Peyer's patch (tissue), 4 donors: ENCODE results near the gene CRTC1. TPM values are rescaled to one million over a fixed set of nuclear protein-coding genes. Genes with fewer than 3 reads are reported as not detected.

ENCODE experiments used
- DNase-seq, 3 donors: peaks; one replicate each; pipeline ENCODE4 v3.0.0-alpha.2; 2017 to 2019
- H3K27ac ChIP-seq, 4 donors: fragments of 200-600 bp; sonication (generic); one replicate each; pipeline ENCODE4 v1.5.1; 2016 to 2019
- H3K27me3 ChIP-seq, 2 donors: fragments of 200-600 bp; sonication (generic); one replicate each; pipeline ENCODE4 v1.5.1; 2019
- H3K36me3 ChIP-seq, 3 donors: fragments of 200-600 bp; sonication (generic); one replicate each; pipeline ENCODE4 v1.5.1; 2016 to 2019
- H3K4me1 ChIP-seq, 4 donors: fragments of 200-600 bp; sonication (generic); one replicate each; pipeline ENCODE4 v1.5.1; 2016 to 2019
- H3K4me3 ChIP-seq, 4 donors: fragments of 200-600 bp; sonication (generic); 1 replicate in 3 of 4; 2 replicates in 1 of 4; pipeline ENCODE4 v1.5.1; 2016 to 2019; ENCODE audit warnings: mild to moderate bottlenecking in 1 of 4
- H3K9me3 ChIP-seq, 4 donors: fragments of 200-600 bp; sonication (generic); one replicate each; pipeline ENCODE4 v1.5.1; 2016 to 2019; ENCODE audit warnings: mild to moderate bottlenecking in 1 of 4
- POLR2A ChIP-seq, 2 donors: fragments of 450-650 bp; IDR thresholded peaks; one replicate each; pipeline ENCODE4 v1.5.1; 2017; ENCODE audit warnings: antibody characterized with exemption in 2 of 2, mild to moderate bottlenecking in 2 of 2, moderate library complexity in 2 of 2
- total RNA-seq, 4 donors: library from RNA; depleted of rRNA; stranded (reverse); fragments of >200 nt; gene quantifications; one replicate each; pipeline ENCODE4 v1.1.0, GENCODE V29; 2016
- TF ChIP-seq, protein P1 (sequence below), 6 experiments: fragments of 450-650 bp in 4 of 6; fragments of 200-600 bp in 2 of 6; sonication (generic) in 1 of 6; IDR thresholded peaks; one replicate each; pipeline ENCODE4 v1.5.1; 2017 to 2019; ENCODE audit warnings: antibody characterized with exemption in 6 of 6, mild to moderate bottlenecking in 3 of 6, moderate library complexity in 1 of 6

CRTC1 gene
- total RNA-seq, 4 donors from 2014 or later, result 5.1 to 21.5 (median 9.4) TPM

- Histone ChIP-seq H3K27ac (no peak overlapping the region), H3K9me3 (no peaks in the 10 kb centered on the region), H3K4me3 (no peak overlapping the region), H3K27me3 (no peaks in the 10 kb centered on the region), H3K4me1 (no peaks in the 10 kb centered on the region), H3K36me3 (no peaks in the 10 kb centered on the region)
- TF ChIP-seq POLR2A (IDR thresholded peaks at IDR 0.05), result no peak
- TF ChIP-seq, protein P1, sequence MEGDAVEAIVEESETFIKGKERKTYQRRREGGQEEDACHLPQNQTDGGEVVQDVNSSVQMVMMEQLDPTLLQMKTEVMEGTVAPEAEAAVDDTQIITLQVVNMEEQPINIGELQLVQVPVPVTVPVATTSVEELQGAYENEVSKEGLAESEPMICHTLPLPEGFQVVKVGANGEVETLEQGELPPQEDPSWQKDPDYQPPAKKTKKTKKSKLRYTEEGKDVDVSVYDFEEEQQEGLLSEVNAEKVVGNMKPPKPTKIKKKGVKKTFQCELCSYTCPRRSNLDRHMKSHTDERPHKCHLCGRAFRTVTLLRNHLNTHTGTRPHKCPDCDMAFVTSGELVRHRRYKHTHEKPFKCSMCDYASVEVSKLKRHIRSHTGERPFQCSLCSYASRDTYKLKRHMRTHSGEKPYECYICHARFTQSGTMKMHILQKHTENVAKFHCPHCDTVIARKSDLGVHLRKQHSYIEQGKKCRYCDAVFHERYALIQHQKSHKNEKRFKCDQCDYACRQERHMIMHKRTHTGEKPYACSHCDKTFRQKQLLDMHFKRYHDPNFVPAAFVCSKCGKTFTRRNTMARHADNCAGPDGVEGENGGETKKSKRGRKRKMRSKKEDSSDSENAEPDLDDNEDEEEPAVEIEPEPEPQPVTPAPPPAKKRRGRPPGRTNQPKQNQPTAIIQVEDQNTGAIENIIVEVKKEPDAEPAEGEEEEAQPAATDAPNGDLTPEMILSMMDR (IDR thresholded peaks at IDR 0.05), result no peak
- no peak for DNase-seq
Measured at GRCh38 chr19:18770663-18771327, 87.3 kb downstream of the CRTC1 start.

DNA sequence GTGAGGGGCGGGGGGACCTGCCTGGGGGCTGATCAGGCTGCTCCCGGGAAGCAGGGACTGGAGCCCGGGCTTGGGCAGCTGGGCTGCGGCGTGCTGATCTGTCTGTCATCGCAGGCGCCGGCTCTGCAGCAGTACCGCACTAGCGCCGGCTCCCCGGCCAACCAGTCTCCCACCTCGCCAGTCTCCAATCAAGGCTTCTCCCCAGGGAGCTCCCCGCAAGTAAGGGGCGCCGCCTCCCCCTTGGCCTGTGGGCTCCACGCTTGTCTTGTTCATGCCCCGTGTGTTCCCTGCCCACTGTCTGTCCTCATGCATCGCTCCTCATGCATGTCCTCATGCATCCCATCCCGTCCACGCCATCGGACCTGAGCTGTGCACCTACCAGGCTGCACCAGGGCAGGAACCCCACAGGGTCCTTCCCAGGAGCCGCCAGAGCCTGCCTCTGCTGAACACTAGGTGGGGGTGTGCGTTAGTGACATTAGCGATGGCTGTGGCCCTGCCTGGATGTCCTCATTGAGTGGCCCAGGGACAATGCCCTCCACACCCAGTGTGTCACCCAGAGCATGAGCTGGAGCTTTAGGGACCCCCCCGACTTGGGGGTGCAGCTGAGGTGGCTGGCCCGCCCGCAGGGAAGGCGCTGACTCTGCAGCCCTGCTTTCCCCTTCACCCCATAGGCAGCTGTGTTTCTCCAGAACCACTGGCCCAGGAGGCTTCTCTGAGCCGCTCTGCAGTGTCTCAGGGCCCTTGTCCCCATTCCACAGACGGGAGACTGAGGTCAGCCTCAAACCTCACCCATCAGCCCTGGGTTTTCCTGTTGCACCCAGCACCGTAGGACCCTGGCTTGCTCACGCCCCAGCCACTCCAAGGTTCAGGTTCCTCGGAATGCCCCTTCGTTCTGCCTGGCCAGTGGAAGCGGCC lies 88.1 kb downstream of the CRTC1 start:
- no peaks in the 10 kb centered on the region for H3K27me3 ChIP-seq
- TF ChIP-seq, protein P1 (IDR thresholded peaks at IDR 0.05), result no peak
- TF ChIP-seq POLR2A (IDR thresholded peaks at IDR 0.05), result no peak
- DNase-seq, result no peak
- H3K27ac ChIP-seq, result no peak overlapping the region
- H3K9me3 ChIP-seq, result no peaks in the 10 kb centered on the region
- H3K4me3 ChIP-seq, result no peak overlapping the region
- no peaks in the 10 kb centered on the region for H3K4me1 ChIP-seq
- H3K36me3 ChIP-seq, result no peaks in the 10 kb centered on the region

GRCh38 chr19:18772620-18773587 lies 89.4 kb downstream of the CRTC1 start:
- no peaks in the 10 kb centered on the region for H3K27me3 ChIP-seq
- H3K36me3 ChIP-seq, result no peaks in the 10 kb centered on the region
- no peak overlapping the region for H3K27ac ChIP-seq
- H3K4me3 ChIP-seq, result no peak overlapping the region
- H3K4me1 ChIP-seq, result no peaks in the 10 kb centered on the region
- no peak for DNase-seq
- H3K9me3 ChIP-seq, result no peaks in the 10 kb centered on the region
- TF ChIP-seq, protein P1 (IDR thresholded peaks at IDR 0.05), result no peak
- no peak for TF ChIP-seq POLR2A (IDR thresholded peaks at IDR 0.05)

DNA sequence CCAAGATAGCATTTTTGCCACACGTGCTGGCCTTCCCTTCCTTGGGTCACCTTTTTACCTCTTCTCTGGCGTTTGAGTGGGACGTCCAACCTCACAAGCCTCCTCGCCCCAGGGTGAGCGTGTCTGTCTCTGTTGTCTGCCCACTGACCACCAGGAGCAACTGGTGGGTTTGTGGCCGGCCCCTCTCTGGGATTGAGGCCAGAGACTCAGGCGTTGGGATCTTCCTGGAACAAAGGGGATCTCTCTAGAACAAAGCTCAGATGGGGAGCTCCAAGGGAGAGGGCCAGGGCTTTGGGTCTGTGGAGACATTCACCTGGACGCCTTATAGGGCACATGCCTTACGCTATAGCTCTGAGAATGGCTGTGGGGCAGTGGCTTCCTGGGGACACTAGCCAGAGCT lies 90.2 kb downstream of the CRTC1 start:
- Histone ChIP-seq H3K36me3 (no peaks in the 10 kb centered on the region), H3K4me1 (no peaks in the 10 kb centered on the region), H3K27me3 (no peaks in the 10 kb centered on the region), H3K4me3 (no peak overlapping the region), H3K9me3 (no peaks in the 10 kb centered on the region), H3K27ac (no peak overlapping the region)
- no peak for TF ChIP-seq POLR2A (IDR thresholded peaks at IDR 0.05)
- TF ChIP-seq, protein P1 (IDR thresholded peaks at IDR 0.05), result no peak
- DNase-seq, result no peak

DNA sequence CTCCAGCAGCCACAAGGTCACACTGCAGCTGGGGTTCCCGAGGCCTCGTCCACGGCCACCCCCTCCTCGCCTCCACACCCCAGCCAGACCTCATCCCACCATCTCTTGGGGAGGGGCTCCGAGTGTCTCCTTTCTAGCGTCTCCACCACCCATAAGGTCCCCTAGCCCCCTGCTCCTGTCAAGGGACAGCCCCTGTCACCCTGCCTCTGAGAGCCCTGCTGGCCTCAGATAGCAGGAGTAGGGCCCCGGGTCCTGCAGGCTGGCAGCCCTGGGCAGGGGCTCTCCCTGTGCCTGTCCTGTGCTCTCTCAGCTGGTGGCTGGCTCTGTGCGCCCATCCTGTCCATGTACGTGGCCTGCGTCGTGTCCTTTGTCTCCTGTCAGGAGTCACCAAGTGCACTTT lies 90.6 kb downstream of the CRTC1 start:
- Histone ChIP-seq H3K27ac (no peak overlapping the region), H3K27me3 (no peaks in the 10 kb centered on the region), H3K4me3 (no peak overlapping the region), H3K4me1 (no peaks in the 10 kb centered on the region), H3K36me3 (no peaks in the 10 kb centered on the region), H3K9me3 (no peaks in the 10 kb centered on the region)
- no peak for DNase-seq
- TF ChIP-seq POLR2A (IDR thresholded peaks at IDR 0.05), result no peak
- TF ChIP-seq, protein P1 (IDR thresholded peaks at IDR 0.05), result no peak
